GM19240 (cell line): ENCODE measurements around the gene CNTNAP5.

ENCODE experiments used
- DNase-seq: peaks from one replicate; pipeline ENCODE4 v3.0.0; 2011; ENCODE audit warnings: low spot score; ENCODE audit not compliant: insufficient read length

CNTNAP5 gene

DNA sequence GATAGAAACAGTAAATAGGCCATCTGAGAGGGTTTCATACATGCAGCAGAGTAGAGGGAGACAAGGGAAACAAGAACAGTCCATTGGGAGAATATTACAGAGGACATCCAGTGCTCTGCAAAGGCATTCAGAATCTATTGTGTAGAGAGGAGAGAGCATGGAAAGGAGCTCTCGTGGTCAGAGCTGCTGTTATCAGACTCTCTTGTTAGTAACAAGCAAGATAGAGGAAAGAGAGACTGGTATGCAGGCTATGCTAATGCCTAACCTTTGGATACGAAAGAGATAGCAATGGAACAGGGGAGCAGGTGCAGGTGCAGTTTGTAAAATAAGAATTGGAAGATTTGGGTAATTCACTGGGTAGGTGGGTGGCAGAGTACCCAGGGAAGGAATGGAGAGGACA, 855.9 kb downstream of the CNTNAP5 start:
- no peak for DNase-seq

GRCh38 chr2:124882423-124882822, 857.3 kb downstream of the CNTNAP5 start:
- no peak for DNase-seq

DNA sequence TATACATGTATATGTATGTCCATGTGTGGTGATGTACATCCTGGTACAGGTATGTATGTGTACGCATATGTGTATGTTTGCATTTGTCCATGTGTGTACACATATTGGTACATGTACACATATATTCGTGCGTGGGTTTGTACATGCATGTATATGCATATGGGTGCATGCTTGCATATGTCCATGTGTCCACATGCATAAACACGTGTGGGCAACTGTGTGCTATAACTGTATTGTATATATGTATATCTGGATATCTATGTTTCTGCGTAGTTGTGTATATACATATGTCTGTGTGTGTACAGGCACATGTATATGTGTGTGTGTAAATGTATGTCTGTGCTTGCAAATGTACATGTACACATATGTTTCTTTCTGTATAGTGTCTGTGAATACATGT, 858.5 kb downstream of the CNTNAP5 start:
- DNase-seq: no peak

- DNase-seq: no peak
These were observed 859.2 kb downstream of the CNTNAP5 start for GRCh38 chr2:124884315-124884714.

- DNase-seq: no peak
These were observed 861.1 kb downstream of the CNTNAP5 start for GRCh38 chr2:124886216-124886615.

- no peak for DNase-seq
These were observed 862.4 kb downstream of the CNTNAP5 start for GRCh38 chr2:124887466-124887865.

DNA sequence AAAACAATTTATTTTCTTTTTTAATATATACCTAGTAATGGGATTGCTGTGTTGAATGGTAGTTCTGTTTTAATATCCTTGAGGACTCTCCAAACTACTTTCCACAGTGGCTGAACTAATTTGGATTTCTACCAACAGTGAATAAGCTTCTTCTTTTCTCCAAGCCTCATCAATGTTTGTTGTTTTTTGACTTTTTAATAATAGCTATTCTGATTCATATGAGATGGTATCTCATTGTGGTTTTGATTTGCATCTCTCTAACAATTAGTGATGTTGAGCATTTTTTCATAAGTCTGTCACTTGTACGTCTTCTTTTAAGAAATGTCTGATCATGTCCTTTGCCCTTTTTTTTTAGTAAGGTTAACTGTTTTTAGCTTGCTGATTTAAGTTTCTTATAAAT, 863.3 kb downstream of the CNTNAP5 start:
- no peak for DNase-seq

GRCh38 chr2:124894199-124894598, 869.1 kb downstream of the CNTNAP5 start:
- DNase-seq: no peak

- DNase-seq: no peak
These were observed 873.7 kb downstream of the CNTNAP5 start for GRCh38 chr2:124898827-124899226.

- DNase-seq: no peak
These were observed 883.3 kb downstream of the CNTNAP5 start for GRCh38 chr2:124908411-124908810.

DNA sequence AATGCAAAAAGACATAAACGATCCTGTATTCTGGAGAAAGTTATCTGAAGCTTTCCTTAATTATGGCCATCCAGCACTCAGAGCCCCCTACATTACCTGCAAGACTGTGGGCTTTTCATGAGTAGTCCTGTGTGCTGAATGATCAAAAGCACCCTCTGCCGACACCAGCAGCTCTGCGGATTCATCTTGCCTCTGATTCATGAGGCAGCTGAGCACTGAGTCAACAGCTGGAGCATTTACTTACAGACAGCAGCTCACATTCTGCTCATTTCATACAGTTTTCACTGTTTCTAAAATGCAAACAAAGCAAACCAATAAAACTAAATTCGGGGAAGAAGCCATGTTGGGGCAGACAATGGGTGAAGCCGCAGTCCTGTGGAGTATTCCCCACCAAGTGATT, 886.5 kb downstream of the CNTNAP5 start:
- DNase-seq: no peak

DNA sequence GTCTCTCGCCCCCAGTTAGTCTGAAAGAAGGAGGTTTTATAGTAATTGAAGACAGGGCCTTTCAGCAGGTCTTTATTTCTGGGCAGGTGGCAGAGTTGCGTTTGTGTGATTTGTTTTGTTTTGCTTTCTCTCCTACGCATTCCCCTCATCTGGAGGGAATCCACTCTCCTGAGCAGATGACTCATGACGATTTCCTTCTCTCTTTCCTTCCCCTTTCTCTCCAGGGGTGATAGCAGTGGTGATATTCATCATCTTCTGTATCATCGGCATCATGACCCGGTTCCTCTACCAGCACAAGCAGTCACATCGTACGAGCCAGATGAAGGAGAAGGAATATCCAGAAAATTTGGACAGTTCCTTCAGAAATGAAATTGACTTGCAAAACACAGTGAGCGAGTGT, 888.8 kb downstream of the CNTNAP5 start:
- DNase-seq: no peak

DNA sequence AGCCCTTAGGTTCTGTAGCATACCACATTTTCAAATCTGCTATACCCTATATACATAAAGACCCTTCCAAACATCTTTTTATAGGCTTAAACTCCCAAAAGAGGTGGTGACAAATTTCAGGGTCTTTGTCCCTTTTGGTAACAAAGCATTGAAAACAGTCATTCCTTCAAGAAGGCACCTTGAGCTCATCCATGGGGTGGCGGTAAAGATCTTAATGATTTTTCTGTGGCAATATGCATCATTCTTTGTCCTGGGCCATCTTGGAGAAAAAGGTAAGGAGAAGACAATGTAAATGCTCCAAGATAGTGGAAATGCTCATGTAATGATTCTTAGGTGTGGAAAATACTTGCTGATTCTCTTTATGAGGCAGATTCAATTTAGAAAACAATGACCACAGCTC, 890.5 kb downstream of the CNTNAP5 start:
- no peak for DNase-seq

DNA sequence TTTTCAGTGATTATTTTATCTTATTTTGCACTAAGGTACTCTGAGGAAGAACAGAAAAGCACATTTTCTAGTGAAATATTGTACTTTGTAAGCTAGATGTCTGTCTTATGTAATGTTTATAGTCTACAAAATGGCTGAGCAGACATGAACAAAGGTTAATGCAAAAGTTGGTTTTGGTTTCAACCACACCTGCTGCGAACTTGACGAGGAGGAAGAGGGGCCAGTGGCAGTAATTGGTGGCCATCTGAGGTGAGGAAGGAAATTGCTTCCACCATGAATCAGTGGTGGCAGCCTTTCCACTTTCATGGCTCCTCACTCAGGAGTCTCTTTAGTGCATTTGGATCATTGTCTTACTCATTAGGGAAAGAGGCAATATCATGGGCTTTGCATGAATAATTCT, 894.2 kb downstream of the CNTNAP5 start:
- no peak for DNase-seq

DNA sequence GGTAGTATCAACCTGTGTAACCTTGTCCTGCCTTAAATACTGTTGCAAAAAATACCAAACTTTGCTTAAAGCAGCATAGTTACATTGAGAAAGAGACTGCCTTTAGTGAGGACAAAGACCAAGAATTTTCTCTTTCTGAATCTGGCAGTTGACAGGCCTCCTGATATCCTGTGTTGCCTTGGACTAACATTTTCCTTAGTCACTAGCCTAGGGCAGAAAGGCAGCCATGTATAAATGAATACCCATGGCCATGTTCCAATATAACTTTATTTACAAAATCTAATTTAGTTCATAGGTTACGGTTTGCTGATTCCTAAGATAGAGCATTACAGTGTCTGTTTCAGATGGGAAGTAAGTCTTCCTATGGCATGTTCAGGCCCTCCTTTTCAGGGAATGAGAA, 895.4 kb downstream of the CNTNAP5 start:
- DNase-seq: no peak

- DNase-seq: no peak
These were observed 896.1 kb downstream of the CNTNAP5 start for GRCh38 chr2:124921191-124921590.

- no peak for DNase-seq
These were observed 898.0 kb downstream of the CNTNAP5 start for GRCh38 chr2:124923097-124923496.

- DNase-seq: no peak
These were observed 908.8 kb downstream of the CNTNAP5 start for GRCh38 chr2:124933883-124934282.

DNA sequence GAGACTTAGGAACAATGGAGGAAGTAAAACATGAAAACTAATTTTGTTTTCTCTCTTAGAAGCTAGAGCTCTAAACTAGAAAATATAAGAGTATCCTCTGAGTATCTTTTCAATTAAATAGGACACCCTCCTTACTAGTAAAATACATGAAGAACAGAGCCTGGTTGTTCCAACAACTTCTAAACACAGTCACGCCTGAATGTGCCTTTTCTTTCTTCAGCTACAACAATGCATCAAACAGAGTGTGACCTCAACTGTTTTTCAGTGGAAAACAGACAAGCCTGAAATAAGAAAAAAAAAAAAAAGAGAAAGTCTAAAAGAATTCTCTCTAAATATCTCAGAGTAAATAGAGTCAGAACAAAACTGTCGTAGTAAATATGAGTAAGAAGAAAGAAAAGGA, 928.8 kb downstream of the CNTNAP5 start:
- DNase-seq: no peak

GRCh38 chr2:124959581-124959980, 934.5 kb downstream of the CNTNAP5 start:
- no peak for DNase-seq

- no peak for DNase-seq
These were observed 936.0 kb downstream of the CNTNAP5 start for GRCh38 chr2:124961132-124961531.
